ENCODE measurements around the gene ZNF467.
A peak's percentile ranks its signal among the peaks of the same experiment; 100 is the strongest.

The ZNF467 gene

GRCh38 chr7:149725426-149725821 lies 48.0 kb downstream of the ZNF467 start:
- no peak for DNase-seq

- no peak for DNase-seq
These were observed 48.5 kb downstream of the ZNF467 start for GRCh38 chr7:149724661-149725425.

- DNase-seq, result no peak
These were observed 49.4 kb downstream of the ZNF467 start for GRCh38 chr7:149723795-149724495.

- no peak for DNase-seq
These were observed 50.2 kb downstream of the ZNF467 start for GRCh38 chr7:149723082-149723767.

GRCh38 chr7:149722356-149722957 lies 50.9 kb downstream of the ZNF467 start:
- DNase-seq, result no peak

- DNase-seq, result no peak
These were observed 52.2 kb downstream of the ZNF467 start for GRCh38 chr7:149721084-149721601.

GRCh38 chr7:149720372-149721083 lies 52.9 kb downstream of the ZNF467 start:
- DNase-seq, result peak in 13 of 14 donors; percentile 28 to 92 (median 77)

DNA sequence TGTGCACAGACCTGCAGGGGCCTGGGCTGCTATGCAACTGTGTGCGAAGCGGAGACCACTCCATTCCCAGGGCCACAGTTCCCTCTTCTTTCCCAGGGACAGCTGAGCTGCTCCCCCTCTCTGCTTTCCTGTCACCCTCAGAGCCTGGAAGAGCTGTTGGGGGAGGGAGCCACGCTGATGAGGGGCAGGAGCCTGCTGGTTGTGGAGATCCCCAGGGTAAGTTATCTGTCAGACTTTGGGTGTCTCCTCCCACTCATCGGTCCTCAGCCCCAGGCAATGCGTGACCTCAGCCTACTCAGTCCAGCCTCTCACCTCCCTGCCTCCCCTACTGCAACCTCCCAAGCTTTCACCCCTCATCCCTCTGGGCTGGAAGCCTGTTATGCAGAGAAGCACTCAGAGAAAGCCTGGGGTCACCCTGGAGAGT lies 53.5 kb downstream of the ZNF467 start:
- DNase-seq, result no peak

- DNase-seq, result no peak
These were observed 54.1 kb downstream of the ZNF467 start for GRCh38 chr7:149719050-149719899.

GRCh38 chr7:149718730-149719049 lies 54.7 kb downstream of the ZNF467 start:
- DNase-seq, result no peak

- DNase-seq, result no peak
These were observed 55.9 kb downstream of the ZNF467 start for GRCh38 chr7:149717481-149717880.

DNA sequence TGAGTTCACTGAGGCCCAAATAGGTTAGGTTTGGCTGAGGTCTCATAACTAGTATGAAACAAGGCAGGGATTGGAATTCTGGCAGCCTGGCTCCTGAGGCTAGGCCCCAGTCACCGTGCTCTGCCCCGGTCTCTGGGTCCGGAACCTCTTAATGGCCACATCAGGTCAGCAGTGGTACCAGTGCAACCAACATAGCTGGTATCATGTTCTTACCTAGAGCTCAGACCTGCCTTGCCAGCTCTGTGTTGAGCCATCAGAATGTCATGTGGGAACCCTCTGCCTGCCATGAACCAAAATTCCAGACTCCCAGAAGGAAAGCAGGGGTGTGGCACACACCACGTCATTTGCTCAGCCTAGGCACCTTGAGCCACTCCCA lies 56.5 kb downstream of the ZNF467 start:
- no peak for DNase-seq

GRCh38 chr7:149716007-149716931 lies 57.1 kb downstream of the ZNF467 start:
- DNase-seq, result peak in 1 of 14 donors; percentile 12

DNA sequence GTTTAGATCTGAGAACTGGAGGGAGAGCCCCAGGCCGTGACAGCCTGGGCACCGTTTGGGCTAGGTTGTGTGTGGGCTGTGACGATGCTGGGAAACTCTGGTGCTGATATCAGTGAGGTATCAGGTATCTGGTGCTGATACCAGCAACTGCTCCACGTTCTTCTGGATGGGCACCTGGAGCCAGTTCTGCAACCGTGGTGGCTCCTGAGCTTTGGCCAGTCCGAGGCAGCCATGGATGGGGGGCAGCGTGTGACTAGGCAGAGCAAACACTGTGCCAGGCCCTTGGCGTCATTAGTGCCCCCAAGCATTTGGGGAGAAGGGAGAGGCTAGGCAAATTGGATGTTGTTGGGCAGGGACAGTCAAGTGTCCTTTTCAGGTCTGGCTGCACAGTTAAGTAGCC lies 57.9 kb downstream of the ZNF467 start:
- DNase-seq, result no peak

GRCh38 chr7:149714910-149715471 lies 58.4 kb downstream of the ZNF467 start:
- DNase-seq, result peak in 3 of 14 donors; percentile 42 to 63 (median 46)

Measured in C1 segment of cervical spinal cord (tissue), 14 donors.